IMR-90 (cell line): ENCODE measurements around the gene ARPIN.

Experiments used
- CEBPB ChIP-seq: IDR thresholded peaks from 2 replicates; pipeline ENCODE4 v1.6.1; 2012; ENCODE audit warnings: low read depth, low read length, improper control_type of control experiment
- ELK1 ChIP-seq: fragments of 150-350 bp; IDR thresholded peaks from 2 replicates; pipeline ENCODE4 v1.6.1; 2016; ENCODE audit warnings: low read depth, mild to moderate bottlenecking, low read length, moderate library complexity, borderline replicate concordance
- MXI1 ChIP-seq: IDR thresholded peaks from 2 replicates; pipeline ENCODE4 v1.6.1; 2012; ENCODE audit warnings: low read depth, mild to moderate bottlenecking, low read length, moderate library complexity, borderline replicate concordance
- USF2 ChIP-seq: fragments of 150-350 bp; IDR thresholded peaks from 2 replicates; pipeline ENCODE4 v1.6.1; 2017; ENCODE audit warnings: mild to moderate bottlenecking, antibody characterized with exemption, low read length, low read depth
- TF ChIP-seq, protein P1 (sequence below): conservative IDR thresholded peaks from 2 replicates; pipeline ENCODE4 v1.5.1; 2012; ENCODE audit warnings: mild to moderate bottlenecking, low read depth, low read length, improper control_type of control experiment

DNA sequence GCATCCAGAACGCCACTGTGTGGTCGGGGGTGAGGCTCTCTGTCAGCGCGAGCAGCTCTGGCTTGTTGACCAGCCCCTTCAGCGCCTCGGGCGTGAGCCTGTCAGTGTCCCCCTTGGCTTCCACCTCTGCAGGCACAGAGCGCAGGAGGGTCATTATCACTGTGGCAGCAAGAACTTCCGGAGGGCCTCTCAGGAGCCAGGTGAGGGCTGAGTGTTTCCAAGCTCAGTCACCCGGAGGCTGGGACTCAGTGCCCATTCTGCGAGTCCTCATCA, 9.0 kb downstream of the ARPIN start:
- TF ChIP-seq, protein P1, sequence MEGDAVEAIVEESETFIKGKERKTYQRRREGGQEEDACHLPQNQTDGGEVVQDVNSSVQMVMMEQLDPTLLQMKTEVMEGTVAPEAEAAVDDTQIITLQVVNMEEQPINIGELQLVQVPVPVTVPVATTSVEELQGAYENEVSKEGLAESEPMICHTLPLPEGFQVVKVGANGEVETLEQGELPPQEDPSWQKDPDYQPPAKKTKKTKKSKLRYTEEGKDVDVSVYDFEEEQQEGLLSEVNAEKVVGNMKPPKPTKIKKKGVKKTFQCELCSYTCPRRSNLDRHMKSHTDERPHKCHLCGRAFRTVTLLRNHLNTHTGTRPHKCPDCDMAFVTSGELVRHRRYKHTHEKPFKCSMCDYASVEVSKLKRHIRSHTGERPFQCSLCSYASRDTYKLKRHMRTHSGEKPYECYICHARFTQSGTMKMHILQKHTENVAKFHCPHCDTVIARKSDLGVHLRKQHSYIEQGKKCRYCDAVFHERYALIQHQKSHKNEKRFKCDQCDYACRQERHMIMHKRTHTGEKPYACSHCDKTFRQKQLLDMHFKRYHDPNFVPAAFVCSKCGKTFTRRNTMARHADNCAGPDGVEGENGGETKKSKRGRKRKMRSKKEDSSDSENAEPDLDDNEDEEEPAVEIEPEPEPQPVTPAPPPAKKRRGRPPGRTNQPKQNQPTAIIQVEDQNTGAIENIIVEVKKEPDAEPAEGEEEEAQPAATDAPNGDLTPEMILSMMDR = no peak
- no peak for TF ChIP-seq USF2
- TF ChIP-seq ELK1 = no peak
- TF ChIP-seq CEBPB = no peak
- no peak for TF ChIP-seq MXI1
